T-cell (primary cell): Measurements from ENCODE around the gene DBF4B. TPM values are rescaled to one million over a fixed set of nuclear protein-coding genes. Genes with fewer than 3 reads are reported as not detected.

Experiments
- ATAC-seq, 4 experiments: fragments of 200-7000 bp in 3 of 4; fragments of 150-1000 bp in 1 of 4; cut with Tn5 transposase; replicated peaks in 1 of 4; 1 replicate in 3 of 4; 2 replicates in 1 of 4; pipeline ENCODE4 v1.10.0; 2021; ENCODE audit warnings: moderate library complexity in 3 of 4, mild to moderate bottlenecking in 2 of 4, moderate number of reproducible peaks in 1 of 4
- CTCF ChIA-PET, 2 donors: fragments of 300-600 bp; sonication (Branson Sonifier 250); formaldehyde crosslinking; loops; one replicate each; lab custom pipeline; 2022; ENCODE audit warnings: antibody characterized with exemption in 2 of 2; lab: Charles Lee
- POLR2A ChIA-PET, 2 donors: fragments of 300-600 bp; sonication (Branson Sonifier 250); formaldehyde crosslinking; loops; one replicate each; lab custom pipeline; 2022; ENCODE audit warnings: antibody characterized with exemption in 2 of 2; lab: Charles Lee
- DNase-seq, 35 experiments: peaks; one replicate each; pipeline versions ENCODE4 v3.0.0 to v3.0.0-alpha.2; 2013 to 2023
- H3K27ac ChIP-seq: one replicate; pipeline ENCODE4 v1.5.1; 2013; ENCODE audit warnings: low read length
- H3K27me3 ChIP-seq, 2 experiments: replicated peaks in 1 of 2; 1 replicate in 1 of 2; 2 replicates in 1 of 2; pipeline versions ENCODE4 v1.6.1 to v1.7.0; 2013; ENCODE audit warnings: low read length in 1 of 2, mixed read lengths in 1 of 2; ENCODE audit not compliant: control insufficient read depth in 2 of 2, insufficient read depth in 2 of 2; ENCODE audit errors: extremely low read depth in 1 of 2
- H3K36me3 ChIP-seq, 2 donors: 1 replicate in 1 of 2; 2 replicates in 1 of 2; pipeline versions ENCODE4 v1.6.1 to v1.7.0; 2013; ENCODE audit warnings: low read length in 1 of 2; ENCODE audit not compliant: control insufficient read depth in 2 of 2, insufficient read depth in 1 of 2; ENCODE audit errors: extremely low read depth in 1 of 2
- H3K4me1 ChIP-seq, 2 experiments: 1 replicate in 1 of 2; 2 replicates in 1 of 2; pipeline versions ENCODE4 v1.6.1 to v1.7.0; 2013; ENCODE audit warnings: low read length in 2 of 2, mixed read lengths in 1 of 2; ENCODE audit not compliant: insufficient read depth in 2 of 2, control insufficient read depth in 1 of 2; ENCODE audit errors: extremely low read depth in 1 of 2
- H3K4me3 ChIP-seq, 2 donors: 1 replicate in 1 of 2; 2 replicates in 1 of 2; pipeline versions ENCODE4 v1.5.1 to v1.7.0; 2013; ENCODE audit warnings: mild to moderate bottlenecking in 2 of 2, low read length in 1 of 2, moderate library complexity in 1 of 2; ENCODE audit not compliant: control insufficient read depth in 1 of 2; ENCODE audit errors: extremely low read depth in 1 of 2
- H3K9me3 ChIP-seq: 2 replicates; pipeline ENCODE4 v1.7.0; 2013
- H3K27ac Mint-ChIP-seq, 2 donors: one replicate each; pipeline ENCODE4 v1.8.0; 2020 to 2021; ENCODE audit warnings: mild to moderate bottlenecking in 2 of 2, mixed read lengths in 2 of 2
- H3K27me3 Mint-ChIP-seq, 2 donors: one replicate each; pipeline ENCODE4 v1.8.0; 2021 to 2022; ENCODE audit warnings: mixed read lengths in 2 of 2
- H3K36me3 Mint-ChIP-seq: one replicate; pipeline ENCODE4 v1.8.0; 2021; ENCODE audit warnings: mixed read lengths
- H3K4me1 Mint-ChIP-seq, 3 donors: one replicate each; pipeline ENCODE4 v1.8.0; 2020 to 2022; ENCODE audit warnings: mixed read lengths in 3 of 3, mild to moderate bottlenecking in 1 of 3
- H3K4me3 Mint-ChIP-seq, 3 donors: one replicate each; pipeline ENCODE4 v1.8.0; 2020 to 2022; ENCODE audit warnings: mild to moderate bottlenecking in 3 of 3, mixed read lengths in 3 of 3, moderate library complexity in 3 of 3
- H3K9me3 Mint-ChIP-seq, 3 donors: one replicate each; pipeline ENCODE4 v1.8.0; 2020 to 2022; ENCODE audit warnings: mixed read lengths in 3 of 3
- WGBS: methylation state at CpG from one replicate; pipeline ENCODE4 v1.1.5; 2013; ENCODE audit warnings: missing lambda C conversion rate; ENCODE audit not compliant: insufficient coverage; 5-methylcytosine and 5-hydroxymethylcytosine counted together
- total RNA-seq, 35 experiments: library from RNA in 6 of 35; stranded (reverse) in 6 of 35; fragments of 120-200 nt in 1 of 35; gene quantifications; one replicate each; pipeline versions ENCODE4 v1.2.1 to v1.2.4 and lab custom pipeline; 2013 to 2026

Gene DBF4B, protein sequence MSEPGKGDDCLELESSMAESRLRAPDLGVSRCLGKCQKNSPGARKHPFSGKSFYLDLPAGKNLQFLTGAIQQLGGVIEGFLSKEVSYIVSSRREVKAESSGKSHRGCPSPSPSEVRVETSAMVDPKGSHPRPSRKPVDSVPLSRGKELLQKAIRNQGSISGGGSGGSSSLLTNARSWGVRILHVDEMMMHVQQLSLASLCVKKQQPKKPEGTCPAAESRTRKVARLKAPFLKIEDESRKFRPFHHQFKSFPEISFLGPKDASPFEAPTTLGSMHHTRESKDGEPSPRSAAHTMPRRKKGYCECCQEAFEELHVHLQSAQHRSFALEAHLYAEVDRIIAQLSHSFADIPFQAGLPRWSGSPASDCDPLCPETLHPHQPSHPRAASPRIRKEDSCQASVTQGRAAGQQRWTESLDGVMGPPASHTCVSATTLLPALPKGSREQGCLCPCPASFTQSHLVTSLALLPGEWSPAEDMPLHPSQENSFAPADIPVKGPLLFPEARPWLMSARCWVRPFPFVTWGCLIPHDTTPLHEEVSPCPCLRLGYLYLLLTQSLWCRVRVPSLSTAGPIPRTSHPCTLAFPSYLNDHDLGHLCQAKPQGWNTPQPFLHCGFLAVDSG
- total RNA-seq (1 to 10 TPM; 3.8 to 7.8 (median 6.8) TPM), total RNA-seq (lab: John Stamatoyannopoulos, UW) (1.6 to 11.4 (median 5.0) reads per million in 29 experiments)
- 2.7 TPM for total RNA-seq (2013)

DNA sequence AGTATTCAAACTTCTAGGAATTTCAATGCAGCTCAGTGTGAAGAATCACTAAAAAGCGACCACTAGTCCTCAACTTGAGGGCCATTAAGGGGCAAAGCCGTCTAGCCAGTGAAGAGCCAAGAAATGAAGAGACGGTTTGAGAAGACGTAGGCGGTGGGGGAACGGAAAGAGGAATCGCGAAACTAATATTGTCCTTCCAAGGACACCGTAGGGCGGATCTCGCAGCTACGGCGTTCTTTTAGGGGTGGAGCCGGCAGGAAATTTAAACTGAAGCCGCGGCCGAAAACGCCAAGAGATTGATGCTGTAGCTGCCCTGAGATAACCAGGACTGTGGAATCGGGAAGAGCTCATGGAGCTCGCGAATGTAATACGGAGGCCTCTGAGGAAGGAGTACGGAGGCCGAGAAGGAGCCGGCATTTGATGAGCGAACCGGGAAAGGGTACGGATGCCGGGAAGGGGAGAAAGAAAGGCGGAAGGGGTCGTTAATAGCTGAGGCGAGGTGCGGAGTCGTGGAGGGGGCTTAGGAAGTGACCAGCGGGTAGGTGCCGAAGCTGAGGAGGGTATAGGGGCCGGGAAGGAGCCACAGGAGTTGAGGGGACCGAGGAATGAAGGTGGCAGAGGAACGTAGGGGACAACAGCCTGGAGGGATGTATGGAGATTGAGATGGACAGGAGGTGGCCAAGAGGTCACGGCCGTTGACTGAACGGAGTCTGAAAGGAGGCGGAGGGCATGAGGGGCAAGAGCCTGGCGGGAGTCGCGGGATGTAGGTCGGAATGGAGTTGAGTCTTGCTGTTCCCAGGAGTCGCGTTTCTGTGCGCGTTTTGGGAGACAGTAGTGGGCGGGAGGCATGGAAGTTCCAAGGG lies at the start of gene DBF4B:
Gene DBF4B, plus strand, starts transcription at position 265 of the 863 bp plus-strand sequence. Its CDS starts 156 bp downstream, at position 421.
- Mint-ChIP-seq H3K4me1 (peaks cover 0 to 6% (median 5%) of the 10 kb centered on the region in 3 donors), H3K27ac (no peak within 1 kb of the TSS), H3K9me3 (no peaks in the 10 kb centered on the region), H3K27me3 (peaks cover 0 to 8% of the 10 kb centered on the region in 2 donors), H3K36me3 (no peaks in the 10 kb centered on the region), H3K4me3 (no peak within 1 kb of the TSS)
- DNase-seq (peak; percentile 61 to 94 (median 79)), ATAC-seq (peak; percentile 93 to 97 (median 96))
- Histone ChIP-seq H3K4me3 (peak within 1 kb of the TSS; percentile 77 to 100), H3K4me1 (peaks cover 15 to 16% of the 10 kb centered on the region in 2 experiments), H3K9me3 (no peaks in the 10 kb centered on the region), H3K27ac (no peak within 1 kb of the TSS), H3K27me3 (peaks cover 0 to 3% of the 10 kb centered on the region in 2 experiments), H3K36me3 (no peaks in the 10 kb centered on the region)
- WGBS, result under 1% methylated on average over 51 of the region's 52 CpGs
- ChIA-PET CTCF (interaction anchor here (0.5 to 1.2 kb wide), 3 partner anchors 14 to 194 kb away, joined by 4 to 5 read pairs (median 4); no protein-coding TSS in a partner anchor), POLR2A (no interaction called here)

DNA sequence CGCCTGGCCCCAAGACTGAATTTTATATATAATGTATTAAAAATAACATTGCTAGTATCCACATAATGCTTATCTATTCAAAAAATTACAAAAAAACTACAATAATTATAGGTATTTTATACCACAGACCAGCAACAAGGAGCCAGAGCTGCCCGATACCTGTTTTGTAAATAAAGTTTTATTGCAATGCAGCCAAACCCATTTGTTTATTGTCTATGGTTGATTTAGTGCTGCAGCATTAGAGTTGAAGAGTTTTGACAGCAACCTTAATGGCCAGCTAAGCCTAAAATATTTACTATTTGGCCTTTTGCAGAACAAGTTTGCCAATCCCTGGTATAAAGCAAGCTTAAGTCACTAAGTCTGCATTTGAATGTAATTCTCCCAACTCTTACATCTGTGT lies 46.6 kb upstream of the DBF4B start:
- no peak overlapping the region for H3K27ac ChIP-seq
- Mint-ChIP-seq H3K27ac (no peak overlapping the region), H3K4me3 (no peak overlapping the region), H3K36me3 (no peaks in the 10 kb centered on the region), H3K27me3 (peaks cover 11 to 17% of the 10 kb centered on the region in 2 donors), H3K9me3 (no peaks in the 10 kb centered on the region), H3K4me1 (peaks cover 3 to 4% (median 3%) of the 10 kb centered on the region in 3 donors)
- H3K36me3 ChIP-seq, result no peaks in the 10 kb centered on the region
- peaks cover 2 to 31% of the 10 kb centered on the region in 2 experiments for H3K27me3 ChIP-seq
- ATAC-seq (no peak), DNase-seq (no peak)
- CTCF ChIA-PET, result no interaction called here
- POLR2A ChIA-PET, result no interaction called here
- no CpG with 5 or more reads among the region's 2 CpGs for WGBS
- H3K4me1 ChIP-seq, result peaks cover 2 to 3% of the 10 kb centered on the region in 2 experiments
- no peaks in the 10 kb centered on the region for H3K9me3 ChIP-seq
- no peak overlapping the region for H3K4me3 ChIP-seq

DNA sequence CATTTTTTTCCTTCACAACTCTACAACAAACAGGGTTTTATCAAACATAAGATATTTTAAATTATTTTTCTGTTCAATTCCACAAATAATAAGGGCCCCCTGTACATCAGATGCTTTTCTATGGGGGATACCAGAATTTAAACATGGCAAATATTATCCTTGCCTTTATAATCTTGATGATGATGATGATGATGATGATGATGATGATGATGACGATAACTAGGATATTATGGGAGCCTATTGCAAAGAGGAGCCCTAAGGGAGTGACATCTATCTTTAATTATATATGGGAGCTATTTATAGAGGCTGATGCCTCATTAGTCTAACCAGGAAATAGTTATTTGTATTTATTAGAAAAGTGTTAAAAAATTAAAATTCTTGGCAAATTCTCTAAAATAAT lies 45.4 kb upstream of the DBF4B start:
- Histone ChIP-seq H3K27me3 (peaks cover 0 to 19% of the 10 kb centered on the region in 2 experiments), H3K36me3 (no peaks in the 10 kb centered on the region), H3K4me1 (no peaks in the 10 kb centered on the region), H3K27ac (no peak overlapping the region), H3K4me3 (no peak overlapping the region), H3K9me3 (no peaks in the 10 kb centered on the region)
- no peak for ATAC-seq
- no peak overlapping the region for H3K4me3 Mint-ChIP-seq
- no peaks in the 10 kb centered on the region for H3K9me3 Mint-ChIP-seq
- no peak overlapping the region for H3K27ac Mint-ChIP-seq
- ChIA-PET POLR2A (no interaction called here), CTCF (interaction anchor here in 1 of 2 donors (0.6 kb wide), 1 partner anchor 14 kb away, joined by 3 read pairs; no protein-coding TSS in a partner anchor)
- DNase-seq, result no peak
- no peaks in the 10 kb centered on the region for H3K4me1 Mint-ChIP-seq
- WGBS, result no CpG with 5 or more reads among the region's 1 CpG
- no peaks in the 10 kb centered on the region for H3K36me3 Mint-ChIP-seq
- H3K27me3 Mint-ChIP-seq, result peaks cover 9 to 14% of the 10 kb centered on the region in 2 donors

DNA sequence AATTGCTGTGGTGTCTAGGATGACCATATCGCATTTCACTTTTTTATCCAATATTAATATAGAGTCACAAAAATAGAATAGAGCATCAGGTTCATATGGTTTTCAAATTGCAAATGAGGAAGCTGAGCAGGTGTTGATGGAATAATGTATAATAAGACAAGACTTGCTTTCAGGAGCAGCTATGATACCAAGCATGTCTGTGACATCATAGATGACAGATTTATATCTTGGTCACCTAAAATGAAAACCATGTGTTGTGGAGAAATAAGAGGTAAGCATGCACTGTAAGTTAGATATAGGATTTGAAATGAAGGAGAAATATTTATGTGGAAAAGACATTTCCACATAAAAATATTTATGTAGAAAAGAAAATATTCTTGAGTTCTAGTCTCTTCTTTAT lies 43.6 kb upstream of the DBF4B start:
- H3K4me3 Mint-ChIP-seq, result no peak overlapping the region
- H3K27me3 ChIP-seq, result peaks cover 0 to 14% of the 10 kb centered on the region in 2 experiments
- H3K36me3 Mint-ChIP-seq, result no peaks in the 10 kb centered on the region
- H3K4me1 ChIP-seq, result no peaks in the 10 kb centered on the region
- DNase-seq (no peak), ATAC-seq (no peak)
- no CpG with 5 or more reads among the region's 1 CpG for WGBS
- H3K27ac ChIP-seq, result no peak overlapping the region
- H3K4me1 Mint-ChIP-seq, result no peaks in the 10 kb centered on the region
- POLR2A ChIA-PET, result no interaction called here
- H3K27me3 Mint-ChIP-seq, result peaks cover 6 to 14% of the 10 kb centered on the region in 2 donors
- H3K27ac Mint-ChIP-seq, result no peak overlapping the region
- no peaks in the 10 kb centered on the region for H3K9me3 ChIP-seq
- H3K36me3 ChIP-seq, result no peaks in the 10 kb centered on the region
- CTCF ChIA-PET, result no interaction called here
- no peak overlapping the region for H3K4me3 ChIP-seq
- no peaks in the 10 kb centered on the region for H3K9me3 Mint-ChIP-seq

DNA sequence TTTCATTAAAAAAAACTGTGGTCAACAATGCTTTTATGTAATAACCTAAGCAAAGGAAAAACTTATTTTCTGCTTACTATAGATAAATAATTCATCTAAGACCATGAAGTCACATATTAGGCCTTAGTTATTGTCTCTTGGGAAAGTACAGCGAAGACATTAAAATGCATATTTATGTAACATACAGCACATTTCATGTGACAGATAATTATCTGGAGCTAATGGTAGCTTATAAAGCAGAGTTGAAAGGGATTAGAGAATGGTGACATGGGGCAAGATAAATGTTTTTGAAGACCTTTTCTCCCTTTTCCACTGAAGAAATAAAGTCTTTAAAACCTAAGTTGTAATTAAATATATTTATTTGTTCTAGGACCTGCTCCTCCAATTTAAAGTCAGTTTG lies 42.5 kb upstream of the DBF4B start:
- no CpG with 5 or more reads among the region's 1 CpG for WGBS
- no peaks in the 10 kb centered on the region for H3K4me1 Mint-ChIP-seq
- H3K9me3 ChIP-seq, result no peaks in the 10 kb centered on the region
- H3K27me3 ChIP-seq, result peaks cover 0 to 6% of the 10 kb centered on the region in 2 experiments
- no peak overlapping the region for H3K4me3 Mint-ChIP-seq
- no peaks in the 10 kb centered on the region for H3K9me3 Mint-ChIP-seq
- ATAC-seq, result no peak
- no peaks in the 10 kb centered on the region for H3K36me3 ChIP-seq
- no peaks in the 10 kb centered on the region for H3K36me3 Mint-ChIP-seq
- H3K4me3 ChIP-seq, result no peak overlapping the region
- no peaks in the 10 kb centered on the region for H3K4me1 ChIP-seq
- H3K27ac Mint-ChIP-seq, result no peak overlapping the region
- DNase-seq, result no peak
- CTCF ChIA-PET, result no interaction called here
- H3K27me3 Mint-ChIP-seq, result peaks cover 6 to 14% of the 10 kb centered on the region in 2 donors
- H3K27ac ChIP-seq, result no peak overlapping the region
- POLR2A ChIA-PET, result interaction anchor here in 1 of 2 donors (0.6 kb wide), 1 partner anchor 22 kb away, joined by 9 read pairs; no protein-coding TSS in a partner anchor
